Caco-2 (cell line): Measurements from ENCODE around the gene GABRG3. TPM values are rescaled to one million over a fixed set of nuclear protein-coding genes. Genes with fewer than 3 reads are reported as not detected.

Experiments
- BruUV-seq: library from RNA; stranded (reverse); fragments of 400-500 nt; replicated peaks from 2 replicates; lab custom pipeline; 2021; lab: Mats Ljungman, UMichigan
- CTCF ChIA-PET: fragments of 300-600 bp; sonication (Branson Sonifier 250); formaldehyde crosslinking; loops from one replicate; lab custom pipeline; 2022; ENCODE audit warnings: antibody characterized with exemption; lab: Charles Lee
- POLR2A ChIA-PET: fragments of 300-600 bp; sonication (Branson Sonifier 250); formaldehyde crosslinking; loops from one replicate; lab custom pipeline; 2022; ENCODE audit warnings: antibody characterized with exemption; lab: Charles Lee
- DNase-seq, 2 experiments: peaks; one replicate each; pipeline versions ENCODE4 v3.0.0 to v3.0.0-alpha.2; 2020 to 2022
- H3K27me3 ChIP-seq: replicated peaks from 2 replicates; pipeline ENCODE4 v1.6.0; 2011; ENCODE audit warnings: low read length; ENCODE audit not compliant: control insufficient read depth, insufficient read depth
- H3K36me3 ChIP-seq: 2 replicates; pipeline ENCODE4 v1.5.1; 2011; ENCODE audit warnings: low read length; ENCODE audit not compliant: control insufficient read depth, insufficient read depth
- H3K4me1 ChIP-seq: fragments of 250-450 bp; sonication (Bioruptor Pico); 2 replicates; pipeline ENCODE4 v1.5.1; 2020; ENCODE audit warnings: mild to moderate bottlenecking
- H3K4me3 ChIP-seq: 2 replicates; pipeline ENCODE4 v1.5.1; 2011; ENCODE audit warnings: low read depth, mild to moderate bottlenecking, control low read depth, low read length
- H3K9me3 ChIP-seq: fragments of 250-450 bp; sonication (Bioruptor Pico); 2 replicates; pipeline ENCODE4 v1.5.1; 2020; ENCODE audit warnings: mild to moderate bottlenecking, moderate library complexity
- H3K27ac Mint-ChIP-seq: one replicate; pipeline ENCODE4 v1.8.0; 2022; ENCODE audit warnings: mixed read lengths; ENCODE audit not compliant: unreplicated experiment
- H3K27me3 Mint-ChIP-seq: one replicate; pipeline ENCODE4 v1.8.0; 2022; ENCODE audit warnings: mixed read lengths; ENCODE audit not compliant: insufficient read depth, unreplicated experiment
- H3K36me3 Mint-ChIP-seq: one replicate; pipeline ENCODE4 v1.8.0; 2022; ENCODE audit warnings: mild to moderate bottlenecking, mixed read lengths; ENCODE audit not compliant: insufficient read depth, unreplicated experiment
- H3K4me1 Mint-ChIP-seq: one replicate; pipeline ENCODE4 v1.8.0; 2022; ENCODE audit warnings: low read depth, mixed read lengths; ENCODE audit not compliant: unreplicated experiment
- H3K4me3 Mint-ChIP-seq: one replicate; pipeline ENCODE4 v1.8.0; 2022; ENCODE audit warnings: mild to moderate bottlenecking, moderate library complexity, mixed read lengths; ENCODE audit not compliant: unreplicated experiment
- H3K9me3 Mint-ChIP-seq: one replicate; pipeline ENCODE4 v1.8.0; 2022; ENCODE audit warnings: mixed read lengths; ENCODE audit not compliant: unreplicated experiment
- CTCF ChIP-seq, 2 experiments: fragments of 200-600 bp in 1 of 2; IDR thresholded peaks; 1 replicate in 1 of 2; 2 replicates in 1 of 2; pipeline versions ENCODE4 v1.5.1 to v1.8.0; 2011 to 2022; ENCODE audit warnings: antibody characterized with exemption in 1 of 2, control low read depth in 1 of 2, inconsistent platforms in 1 of 2, low read depth in 1 of 2, low read length in 1 of 2, mild to moderate bottlenecking in 1 of 2, moderate library complexity in 1 of 2; ENCODE audit not compliant: insufficient read depth in 1 of 2, severe bottlenecking in 1 of 2, unreplicated experiment in 1 of 2
- intact Hi-C: fragments of 100-400 bp; cut with micrococcal nuclease; formaldehyde crosslinking; loops from one replicate; pipeline ENCODE4 v1.10.0; 2022; ENCODE audit not compliant: unreplicated experiment
- total RNA-seq: library from RNA; stranded (reverse); gene quantifications from 2 replicates; pipeline ENCODE4 v1.2.3, GENCODE V29; 2022

Gene GABRG3
- total RNA-seq, 1 experiment from 2014 or later = not detected

- TF ChIP-seq CTCF (IDR thresholded peaks at IDR 0.05; ENCODE audit: insufficient read depth in 1 of 2, low read depth in 1 of 2, low read length in 1 of 2, severe bottlenecking in 1 of 2, unreplicated experiment in 1 of 2) = no peak
- BruUV-seq = no TSS peak
- H3K27me3 ChIP-seq = no peaks in the 10 kb centered on the region
- Mint-ChIP-seq H3K9me3 (no peaks in the 10 kb centered on the region), H3K27ac (no peak overlapping the region), H3K4me3 (no peak overlapping the region), H3K36me3 (no peaks in the 10 kb centered on the region), H3K27me3 (peaks cover 1% of the 10 kb centered on the region), H3K4me1 (no peaks in the 10 kb centered on the region)
- H3K9me3 ChIP-seq = no peaks in the 10 kb centered on the region
- DNase-seq = no peak
- ChIA-PET POLR2A (no interaction called here), CTCF (no interaction called here)
- intact Hi-C loops = no loop called here
- no peaks in the 10 kb centered on the region for H3K36me3 ChIP-seq
- no peak overlapping the region for H3K4me3 ChIP-seq
- H3K4me1 ChIP-seq = no peaks in the 10 kb centered on the region
These were observed 96.2 kb downstream of the GABRG3 start for GRCh38 chr15:27067175-27067574.

- CTCF ChIA-PET = no interaction called here
- TF ChIP-seq CTCF (IDR thresholded peaks at IDR 0.05; ENCODE audit: insufficient read depth in 1 of 2, low read depth in 1 of 2, low read length in 1 of 2, severe bottlenecking in 1 of 2, unreplicated experiment in 1 of 2) = no peak
- no peak overlapping the region for H3K4me3 Mint-ChIP-seq
- no peak overlapping the region for H3K27ac Mint-ChIP-seq
- no peaks in the 10 kb centered on the region for H3K4me1 Mint-ChIP-seq
- no peak for DNase-seq
- intact Hi-C loops = no loop called here
- H3K27me3 Mint-ChIP-seq = peaks cover 6% of the 10 kb centered on the region
- no TSS peak for BruUV-seq
- H3K4me3 ChIP-seq = no peak overlapping the region
- H3K4me1 ChIP-seq = no peaks in the 10 kb centered on the region
- H3K9me3 Mint-ChIP-seq = no peaks in the 10 kb centered on the region
- POLR2A ChIA-PET = no interaction called here
- no peaks in the 10 kb centered on the region; the same call in 1 of the 2 replicates for H3K9me3 ChIP-seq
- H3K36me3 Mint-ChIP-seq = no peaks in the 10 kb centered on the region
- H3K27me3 ChIP-seq = no peaks in the 10 kb centered on the region
- H3K36me3 ChIP-seq = no peaks in the 10 kb centered on the region
These were observed 99.9 kb downstream of the GABRG3 start for GRCh38 chr15:27070841-27071240.

- intact Hi-C loops = no loop called here
- Histone ChIP-seq H3K27me3 (no peaks in the 10 kb centered on the region), H3K4me1 (no peaks in the 10 kb centered on the region), H3K4me3 (no peak overlapping the region), H3K36me3 (no peaks in the 10 kb centered on the region), H3K9me3 (no peaks in the 10 kb centered on the region; the same call in 1 of the 2 replicates)
- peaks cover 6% of the 10 kb centered on the region for H3K9me3 Mint-ChIP-seq
- no peak overlapping the region for H3K27ac Mint-ChIP-seq
- H3K4me3 Mint-ChIP-seq = no peak overlapping the region
- no peaks in the 10 kb centered on the region for H3K4me1 Mint-ChIP-seq
- H3K27me3 Mint-ChIP-seq = peaks cover 6% of the 10 kb centered on the region
- no TSS peak for BruUV-seq
- ChIA-PET POLR2A (no interaction called here), CTCF (no interaction called here)
- no peak for DNase-seq
- H3K36me3 Mint-ChIP-seq = no peaks in the 10 kb centered on the region
- no peak for TF ChIP-seq CTCF (IDR thresholded peaks at IDR 0.05; ENCODE audit: insufficient read depth in 1 of 2, low read depth in 1 of 2, low read length in 1 of 2, severe bottlenecking in 1 of 2, unreplicated experiment in 1 of 2)
These were observed 103.2 kb downstream of the GABRG3 start for GRCh38 chr15:27074179-27074578.
